ENCODE data around the gene SC5D. TPM values are rescaled to one million over a fixed set of nuclear protein-coding genes. Genes with fewer than 3 reads are reported as not detected.

SC5D gene
- total RNA-seq, 6 experiments from 2014 or later, result 17.8 to 24.9 (median 22.8) TPM

DNA sequence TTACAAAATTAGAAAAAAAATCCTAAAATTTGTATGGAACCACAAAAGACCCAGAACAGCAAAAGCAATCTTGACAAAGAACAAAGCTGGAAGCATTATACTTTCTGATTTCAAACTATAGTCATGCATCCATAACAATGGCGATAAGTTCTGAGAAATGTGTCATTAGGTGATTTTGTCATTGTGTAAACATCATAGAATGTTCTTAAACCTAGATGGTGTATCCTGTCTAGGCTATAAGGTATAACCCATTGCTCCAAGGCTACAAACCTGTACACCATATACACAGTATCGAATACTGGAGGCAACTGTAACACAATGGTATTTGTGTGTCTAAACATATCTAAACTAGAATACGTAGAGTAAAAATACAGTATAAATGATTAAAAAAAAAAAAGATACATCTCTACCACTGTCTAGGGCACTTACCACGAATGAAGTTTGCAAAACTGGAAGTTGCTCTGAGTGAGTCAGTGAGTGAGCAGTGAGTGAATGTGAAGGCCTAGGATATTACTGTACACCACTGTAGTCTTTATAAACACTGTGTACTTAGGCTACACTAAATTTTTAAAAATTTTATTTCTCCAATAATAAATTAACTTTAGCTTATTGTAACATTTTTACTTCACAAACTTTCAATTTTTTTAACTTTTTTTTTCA, 18.1 kb upstream of the SC5D start:
- peaks cover 21% of the 10 kb centered on the region for H3K27me3 Mint-ChIP-seq (ENCODE audit: insufficient read depth)
- no peak overlapping the region for H3K4me3 Mint-ChIP-seq
- DNase-seq, result no peak
- TF ChIP-seq, protein P1, sequence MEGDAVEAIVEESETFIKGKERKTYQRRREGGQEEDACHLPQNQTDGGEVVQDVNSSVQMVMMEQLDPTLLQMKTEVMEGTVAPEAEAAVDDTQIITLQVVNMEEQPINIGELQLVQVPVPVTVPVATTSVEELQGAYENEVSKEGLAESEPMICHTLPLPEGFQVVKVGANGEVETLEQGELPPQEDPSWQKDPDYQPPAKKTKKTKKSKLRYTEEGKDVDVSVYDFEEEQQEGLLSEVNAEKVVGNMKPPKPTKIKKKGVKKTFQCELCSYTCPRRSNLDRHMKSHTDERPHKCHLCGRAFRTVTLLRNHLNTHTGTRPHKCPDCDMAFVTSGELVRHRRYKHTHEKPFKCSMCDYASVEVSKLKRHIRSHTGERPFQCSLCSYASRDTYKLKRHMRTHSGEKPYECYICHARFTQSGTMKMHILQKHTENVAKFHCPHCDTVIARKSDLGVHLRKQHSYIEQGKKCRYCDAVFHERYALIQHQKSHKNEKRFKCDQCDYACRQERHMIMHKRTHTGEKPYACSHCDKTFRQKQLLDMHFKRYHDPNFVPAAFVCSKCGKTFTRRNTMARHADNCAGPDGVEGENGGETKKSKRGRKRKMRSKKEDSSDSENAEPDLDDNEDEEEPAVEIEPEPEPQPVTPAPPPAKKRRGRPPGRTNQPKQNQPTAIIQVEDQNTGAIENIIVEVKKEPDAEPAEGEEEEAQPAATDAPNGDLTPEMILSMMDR (IDR thresholded peaks at IDR 0.05), result no peak
- peaks cover 7% of the 10 kb centered on the region; the same call in 1 of the 2 replicates for H3K9me3 Mint-ChIP-seq
- H3K4me1 Mint-ChIP-seq (ENCODE audit: low read depth), result no peaks in the 10 kb centered on the region
- H3K36me3 Mint-ChIP-seq (ENCODE audit: low read depth), result no peaks in the 10 kb centered on the region
- H3K27ac Mint-ChIP-seq, result no peak overlapping the region

- H3K27me3 Mint-ChIP-seq (ENCODE audit: insufficient read depth), result peaks cover 35% of the 10 kb centered on the region
Measured at GRCh38 chr11:121281698-121282097, 10.9 kb upstream of the SC5D start.

DNA sequence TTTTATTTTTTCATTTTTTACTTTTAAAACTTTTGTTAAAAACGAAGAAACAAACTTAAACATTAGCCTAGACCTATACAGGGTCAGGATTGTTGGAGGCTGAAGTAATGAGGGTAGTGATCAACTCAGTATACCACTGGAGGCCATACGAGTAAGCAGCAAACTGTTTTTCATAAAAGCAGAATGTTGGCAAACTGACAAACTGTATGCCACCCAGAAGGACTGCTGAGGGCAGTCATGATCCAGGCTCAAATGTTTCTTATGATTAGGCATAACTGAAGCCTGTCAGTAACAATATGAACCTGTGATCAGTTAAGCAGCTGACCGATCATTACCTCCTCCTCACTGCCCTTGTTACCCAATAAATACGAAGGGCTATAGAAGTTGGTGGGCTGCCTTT, 10.2 kb upstream of the SC5D start:
- Mint-ChIP-seq H3K27me3 (ENCODE audit: insufficient read depth) (peaks cover 40% of the 10 kb centered on the region), H3K4me3 (no peak overlapping the region), H3K4me1 (ENCODE audit: low read depth) (no peaks in the 10 kb centered on the region), H3K9me3 (peaks cover 7% of the 10 kb centered on the region; the same call in 1 of the 2 replicates), H3K36me3 (ENCODE audit: low read depth) (no peaks in the 10 kb centered on the region), H3K27ac (no peak overlapping the region)
- DNase-seq, result no peak
- TF ChIP-seq, protein P1 (IDR thresholded peaks at IDR 0.05), result no peak

More at GRCh38 chr11:121281698-121282097, 10.9 kb upstream of the SC5D start:
- TF ChIP-seq, protein P1 (IDR thresholded peaks at IDR 0.05), result no peak
- no peak overlapping the region for H3K4me3 Mint-ChIP-seq
- peaks cover 7% of the 10 kb centered on the region; the same call in 1 of the 2 replicates for H3K9me3 Mint-ChIP-seq
- no peaks in the 10 kb centered on the region for H3K4me1 Mint-ChIP-seq (ENCODE audit: low read depth)
- no peak overlapping the region for H3K27ac Mint-ChIP-seq
- no peak for DNase-seq
- H3K36me3 Mint-ChIP-seq (ENCODE audit: low read depth), result no peaks in the 10 kb centered on the region

GRCh38 chr11:121282886-121283502, 9.6 kb upstream of the SC5D start:
- TF ChIP-seq, protein P1 (IDR thresholded peaks at IDR 0.05), result no peak
- no peak for DNase-seq
- no peak overlapping the region for H3K4me3 Mint-ChIP-seq
- H3K27me3 Mint-ChIP-seq (ENCODE audit: insufficient read depth), result peaks cover 37% of the 10 kb centered on the region
- no peaks in the 10 kb centered on the region for H3K36me3 Mint-ChIP-seq (ENCODE audit: low read depth)
- peaks cover 4% of the 10 kb centered on the region; the same call in 1 of the 2 replicates for H3K9me3 Mint-ChIP-seq
- no peaks in the 10 kb centered on the region for H3K4me1 Mint-ChIP-seq (ENCODE audit: low read depth)
- no peak overlapping the region for H3K27ac Mint-ChIP-seq

DNA sequence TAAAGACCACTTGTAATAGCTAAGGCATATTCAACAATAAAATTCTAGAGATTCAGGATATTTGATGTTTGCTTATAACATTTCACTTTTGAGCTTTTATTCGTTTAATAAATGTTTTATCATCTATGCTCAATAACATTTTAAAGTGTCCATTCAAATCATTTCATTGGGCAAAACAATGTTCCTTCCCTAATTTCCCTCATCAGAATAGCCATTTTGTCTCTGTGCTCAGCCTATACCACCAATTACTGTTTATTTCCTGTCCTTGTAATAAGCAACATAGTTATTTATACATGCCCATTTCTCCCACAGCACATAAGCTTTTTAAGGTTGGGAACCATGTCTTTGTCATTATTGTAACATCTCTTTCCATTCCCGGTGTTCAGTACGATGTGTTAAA, 1.3 kb upstream of the SC5D start:
- Mint-ChIP-seq H3K27me3 (ENCODE audit: insufficient read depth) (peaks cover 36% of the 10 kb centered on the region), H3K27ac (no peak overlapping the region), H3K4me1 (ENCODE audit: low read depth) (peaks cover 15% of the 10 kb centered on the region), H3K9me3 (peaks cover 5% of the 10 kb centered on the region; the same call in 1 of the 2 replicates), H3K4me3 (no peak overlapping the region), H3K36me3 (ENCODE audit: low read depth) (peaks cover 5% of the 10 kb centered on the region; the same call in 1 of the 2 replicates)
- DNase-seq, result no peak
- TF ChIP-seq, protein P1 (IDR thresholded peaks at IDR 0.05), result no peak

Measured in HFFc6 (cell line).